Upper lobe of left lung (tissue), 4 donors: ENCODE measurements around the gene MACROD2.

Source experiments
- CTCF ChIP-seq, 6 experiments: fragments of 450-650 bp in 4 of 6; fragments of 200-600 bp in 2 of 6; sonication (generic) in 2 of 6; IDR thresholded peaks; one replicate each; pipeline ENCODE4 v1.5.1; 2016 to 2019; ENCODE audit warnings: antibody characterized with exemption in 6 of 6
- EP300 ChIP-seq, 4 donors: sonication (generic); formaldehyde crosslinking; IDR thresholded peaks; one replicate each; pipeline ENCODE4 v1.5.1; 2017; ENCODE audit warnings: antibody characterized with exemption in 4 of 4, control low read depth in 2 of 4
- POLR2A ChIP-seq, 4 donors: fragments of 450-650 bp; IDR thresholded peaks; one replicate each; pipeline ENCODE4 v1.5.1; 2016 to 2017; ENCODE audit warnings: antibody characterized with exemption in 4 of 4, mild to moderate bottlenecking in 2 of 4

- TF ChIP-seq EP300 (IDR thresholded peaks at IDR 0.05) (no peak), POLR2A (IDR thresholded peaks at IDR 0.05) (no peak), CTCF (IDR thresholded peaks at IDR 0.05) (no peak)
Measured at GRCh38 chr20:14984305-14984704, 989.0 kb downstream of the MACROD2 start.
